ENCODE results near the gene ZSCAN20. TPM values are rescaled to one million over a fixed set of nuclear protein-coding genes. Genes with fewer than 3 reads are reported as not detected.

Gene ZSCAN20
- total RNA-seq, 1 donor from 2014 or later, result 4.3 TPM

DNA sequence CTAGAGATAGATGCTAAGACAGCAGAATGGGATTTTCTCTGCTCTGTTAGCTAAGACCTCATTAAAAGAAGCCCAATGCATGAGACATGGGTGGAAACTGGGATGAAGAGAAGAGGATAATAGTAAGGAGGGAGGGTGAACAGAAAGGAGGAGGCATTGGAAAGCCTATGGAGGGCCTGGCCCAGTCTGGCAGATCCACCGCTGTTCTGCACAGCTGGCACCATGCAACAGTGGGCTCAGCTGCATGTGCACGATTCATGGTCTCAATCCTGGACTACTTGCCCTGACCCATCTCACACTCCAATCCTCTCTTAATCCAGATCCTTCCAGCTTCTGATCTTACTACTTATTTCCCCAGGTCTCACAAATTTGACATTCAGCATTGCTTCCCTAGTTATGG lies 43.8 kb upstream of the ZSCAN20 start:
- Histone ChIP-seq H3K27ac (no peak overlapping the region), H3K4me1 (peaks cover 12% of the 10 kb centered on the region), H3K27me3 (no peaks in the 10 kb centered on the region), H3K36me3 (no peaks in the 10 kb centered on the region), H3K4me3 (no peak overlapping the region), H3K9me3 (no peaks in the 10 kb centered on the region)
- ATAC-seq, result no peak
- DNase-seq, result no peak
- TF ChIP-seq, protein P1, sequence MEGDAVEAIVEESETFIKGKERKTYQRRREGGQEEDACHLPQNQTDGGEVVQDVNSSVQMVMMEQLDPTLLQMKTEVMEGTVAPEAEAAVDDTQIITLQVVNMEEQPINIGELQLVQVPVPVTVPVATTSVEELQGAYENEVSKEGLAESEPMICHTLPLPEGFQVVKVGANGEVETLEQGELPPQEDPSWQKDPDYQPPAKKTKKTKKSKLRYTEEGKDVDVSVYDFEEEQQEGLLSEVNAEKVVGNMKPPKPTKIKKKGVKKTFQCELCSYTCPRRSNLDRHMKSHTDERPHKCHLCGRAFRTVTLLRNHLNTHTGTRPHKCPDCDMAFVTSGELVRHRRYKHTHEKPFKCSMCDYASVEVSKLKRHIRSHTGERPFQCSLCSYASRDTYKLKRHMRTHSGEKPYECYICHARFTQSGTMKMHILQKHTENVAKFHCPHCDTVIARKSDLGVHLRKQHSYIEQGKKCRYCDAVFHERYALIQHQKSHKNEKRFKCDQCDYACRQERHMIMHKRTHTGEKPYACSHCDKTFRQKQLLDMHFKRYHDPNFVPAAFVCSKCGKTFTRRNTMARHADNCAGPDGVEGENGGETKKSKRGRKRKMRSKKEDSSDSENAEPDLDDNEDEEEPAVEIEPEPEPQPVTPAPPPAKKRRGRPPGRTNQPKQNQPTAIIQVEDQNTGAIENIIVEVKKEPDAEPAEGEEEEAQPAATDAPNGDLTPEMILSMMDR (IDR thresholded peaks at IDR 0.05), result no peak
- intact Hi-C loops (cut with DNase I), result no loop called here

DNA sequence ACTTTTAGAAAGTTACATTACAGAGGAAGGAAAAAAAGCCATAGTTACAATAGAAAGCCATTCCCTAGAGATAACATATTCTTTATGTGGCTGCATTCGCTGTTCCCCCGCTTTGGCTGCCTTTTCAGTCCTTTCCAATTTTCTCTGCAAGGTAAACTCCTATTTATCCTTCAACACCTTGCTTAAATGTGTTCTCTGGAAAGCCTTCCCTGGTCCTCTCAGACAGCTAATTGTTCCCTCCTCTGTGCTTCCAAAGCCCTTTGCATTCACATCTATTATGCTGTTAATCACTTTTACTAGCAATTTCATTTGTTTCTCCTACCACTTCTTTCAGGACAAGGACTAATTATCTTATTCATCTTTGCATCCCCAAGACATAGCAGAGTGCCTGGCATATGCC lies 43.1 kb upstream of the ZSCAN20 start:
- H3K27ac ChIP-seq, result no peak overlapping the region
- peaks cover 14% of the 10 kb centered on the region for H3K4me1 ChIP-seq
- TF ChIP-seq, protein P1 (IDR thresholded peaks at IDR 0.05), result no peak
- no peaks in the 10 kb centered on the region for H3K27me3 ChIP-seq
- H3K4me3 ChIP-seq, result peak overlapping the region; percentile 65
- DNase-seq (no peak), ATAC-seq (no peak)
- intact Hi-C loops (cut with DNase I), result no loop called here
- H3K9me3 ChIP-seq, result no peaks in the 10 kb centered on the region
- no peaks in the 10 kb centered on the region for H3K36me3 ChIP-seq

DNA sequence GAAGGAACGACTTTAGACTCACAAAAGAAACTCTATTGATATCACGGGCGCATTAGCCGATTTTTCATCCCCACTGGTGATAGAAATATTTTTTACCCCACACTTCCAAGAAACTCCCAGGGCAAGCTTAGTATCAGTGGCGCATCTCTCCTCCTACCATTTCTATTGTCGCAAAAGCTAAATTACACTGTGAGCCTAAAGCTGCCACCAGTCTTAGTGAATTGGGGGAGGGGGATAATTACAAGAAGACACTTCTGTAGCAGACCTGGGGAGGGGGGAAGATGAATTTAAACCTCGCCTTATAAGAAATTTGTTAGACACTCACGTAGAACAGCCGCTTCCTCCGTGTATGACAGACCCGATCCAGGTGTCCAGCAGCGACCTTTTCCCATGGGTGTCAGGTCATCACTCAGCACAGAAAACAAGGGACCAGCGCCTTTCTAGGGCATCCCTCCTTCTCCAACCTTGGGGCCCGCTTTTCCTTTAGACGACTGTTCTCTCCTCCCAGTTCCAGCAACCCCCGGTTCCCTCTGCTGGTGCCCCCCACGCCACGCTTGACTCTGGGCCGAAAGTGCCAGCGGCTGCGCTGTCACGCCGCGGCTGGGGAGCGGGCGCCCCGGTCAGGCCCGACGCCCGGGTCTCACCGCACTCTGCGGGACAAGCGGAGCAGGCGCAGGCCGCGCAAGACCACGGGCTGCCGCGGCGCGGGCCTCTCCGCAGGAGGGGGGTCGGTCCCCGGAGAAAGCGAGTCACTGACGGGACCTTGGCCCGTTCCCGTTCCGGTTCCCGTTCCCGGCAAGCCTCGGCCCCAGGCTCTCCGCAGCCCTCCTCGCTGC lies 42.4 kb upstream of the ZSCAN20 start:
- Histone ChIP-seq H3K4me1 (peaks cover 16% of the 10 kb centered on the region), H3K9me3 (no peaks in the 10 kb centered on the region), H3K27me3 (no peaks in the 10 kb centered on the region), H3K4me3 (peak overlapping the region; percentile 65), H3K36me3 (no peaks in the 10 kb centered on the region), H3K27ac (peak overlapping the region; percentile 53)
- TF ChIP-seq, protein P1 (IDR thresholded peaks at IDR 0.05), result no peak
- intact Hi-C loops (cut with DNase I), result no loop called here
- no peak for DNase-seq
- ATAC-seq, result peak; percentile 19

DNA sequence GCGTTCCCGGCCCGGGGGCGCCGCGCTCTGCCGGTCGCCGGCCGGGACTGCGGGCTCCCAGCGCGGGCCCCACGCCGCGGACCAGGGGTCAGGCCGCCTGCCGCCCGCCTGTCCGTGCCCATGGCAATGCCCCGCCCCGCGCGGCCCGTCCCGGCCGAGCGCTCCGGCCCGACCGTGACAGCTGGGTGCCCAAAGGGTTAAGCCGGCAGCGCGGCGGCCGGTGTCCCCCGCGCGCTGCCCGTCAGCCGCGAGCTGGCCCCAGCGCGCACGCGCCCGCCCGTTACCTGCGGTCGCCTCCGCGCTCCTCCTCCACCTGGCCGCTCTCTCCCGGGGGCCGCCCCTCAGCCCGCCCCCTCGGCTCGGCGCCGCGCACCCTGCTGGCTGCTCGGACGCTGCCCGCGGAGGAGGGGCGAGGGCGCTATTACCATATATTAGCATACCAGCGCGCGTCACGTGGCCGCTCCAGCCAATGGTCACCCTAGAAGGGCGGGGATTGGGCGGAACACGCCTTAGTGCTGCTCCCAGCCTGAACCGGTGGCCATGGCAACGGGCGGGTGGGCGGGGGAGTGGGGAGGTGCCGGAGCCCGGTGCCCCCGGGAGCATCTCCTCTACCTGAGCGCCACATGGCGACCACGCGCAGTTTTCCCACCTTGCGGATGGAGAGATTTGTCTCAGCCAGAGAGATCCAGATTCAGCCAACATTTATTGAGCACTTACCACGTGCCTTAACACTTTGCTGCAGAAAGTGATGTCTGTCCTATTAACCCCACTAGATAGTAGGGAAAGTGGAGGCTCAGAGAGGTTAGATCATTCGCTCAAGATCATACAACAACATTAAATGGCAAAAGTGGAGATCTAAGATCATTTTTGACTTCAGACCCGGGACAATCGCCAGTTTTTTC lies 41.5 kb upstream of the ZSCAN20 start, which contains the start of gene PHC2:
PHC2 (minus strand) TSS at position 404 of the 902 bp plus-strand sequence. CDS start 55,556 bp downstream, outside the sequence.
- intact Hi-C loops (cut with DNase I), result no loop called here
- ATAC-seq, result peak; percentile 98
- peak within 1 kb of the TSS; percentile 53 for H3K27ac ChIP-seq

More for the DNA sequence above, 41.5 kb upstream of the ZSCAN20 start, which contains the start of gene PHC2:
- H3K9me3 ChIP-seq, result no peaks in the 10 kb centered on the region
- peak within 1 kb of the TSS; percentile 65 for H3K4me3 ChIP-seq
- H3K36me3 ChIP-seq, result no peaks in the 10 kb centered on the region
- no peaks in the 10 kb centered on the region for H3K27me3 ChIP-seq
- TF ChIP-seq, protein P1 (IDR thresholded peaks at IDR 0.05), result peak; percentile 34
- peak; percentile 99 for DNase-seq
- H3K4me1 ChIP-seq, result peaks cover 16% of the 10 kb centered on the region

All from upper lobe of right lung (tissue), 1 donor.